GM23248 (cell line): Measurements from ENCODE around the gene S100A7A. TPM values are rescaled to one million over a fixed set of nuclear protein-coding genes. Genes with fewer than 3 reads are reported as not detected.
"Not testable (repeated sequence)": the region's sequence is repeated elsewhere in the genome, so short reads cannot be mapped to it uniquely, and the experiment has no call there.

Experiments used
- DNase-seq: peaks from one replicate; pipeline ENCODE4 v3.0.0-alpha.2; 2015
- H2AFZ ChIP-seq: fragments of 200-600 bp; sonication (generic); 2 replicates; pipeline ENCODE4 v1.6.1; 2016; ENCODE audit warnings: antibody characterized with exemption
- H3F3A ChIP-seq: fragments of 200-600 bp; sonication (generic); 2 replicates; pipeline ENCODE4 v1.6.1; 2016; ENCODE audit warnings: mild to moderate bottlenecking, antibody characterized with exemption, mixed run types; ENCODE audit not compliant: insufficient read depth
- H3K27ac ChIP-seq: fragments of 200-600 bp; sonication (generic); 2 replicates; pipeline ENCODE4 v1.5.1; 2016; ENCODE audit warnings: mild to moderate bottlenecking
- H3K27me3 ChIP-seq: fragments of 200-600 bp; sonication (generic); replicated peaks from 2 replicates; pipeline ENCODE4 v1.6.1; 2016; ENCODE audit warnings: mild to moderate bottlenecking; ENCODE audit not compliant: insufficient read depth
- H3K36me3 ChIP-seq: fragments of 200-600 bp; sonication (generic); 2 replicates; pipeline ENCODE4 v1.6.1; 2016; ENCODE audit warnings: low read depth, mild to moderate bottlenecking
- H3K4me1 ChIP-seq: fragments of 200-600 bp; sonication (generic); 2 replicates; pipeline ENCODE4 v1.6.1; 2016; ENCODE audit warnings: mild to moderate bottlenecking; ENCODE audit not compliant: insufficient read depth
- H3K4me2 ChIP-seq: fragments of 200-600 bp; sonication (generic); one replicate; pipeline ENCODE4 v1.6.1; 2016; ENCODE audit warnings: mild to moderate bottlenecking; ENCODE audit not compliant: unreplicated experiment
- H3K4me3 ChIP-seq: fragments of 200-600 bp; sonication (generic); 2 replicates; pipeline ENCODE4 v1.5.1; 2016; ENCODE audit warnings: mild to moderate bottlenecking
- H3K79me2 ChIP-seq: fragments of 200-600 bp; sonication (generic); 2 replicates; pipeline ENCODE4 v1.6.1; 2016; ENCODE audit warnings: mild to moderate bottlenecking; ENCODE audit not compliant: insufficient read depth
- H3K9ac ChIP-seq: fragments of 200-600 bp; sonication (generic); 2 replicates; pipeline ENCODE4 v1.6.1; 2016; ENCODE audit warnings: mild to moderate bottlenecking
- H3K9me2 ChIP-seq: fragments of 200-600 bp; sonication (generic); 2 replicates; pipeline ENCODE4 v1.6.1; 2016; ENCODE audit warnings: mixed run types, mild to moderate bottlenecking, moderate library complexity; ENCODE audit not compliant: insufficient read depth
- H3K9me3 ChIP-seq: fragments of 200-600 bp; sonication (generic); one replicate; pipeline ENCODE4 v1.6.1; 2017; ENCODE audit warnings: low read depth
- H4K20me1 ChIP-seq: fragments of 200-600 bp; sonication (generic); 2 replicates; pipeline ENCODE4 v1.6.0; 2016; ENCODE audit not compliant: insufficient read depth
- EZH2 ChIP-seq: fragments of 200-600 bp; sonication (generic); IDR thresholded peaks from 2 replicates; pipeline ENCODE4 v1.6.1; 2018; ENCODE audit warnings: antibody characterized with exemption, mild to moderate bottlenecking; ENCODE audit not compliant: insufficient read depth, poor library complexity, severe bottlenecking
- EZH2phosphoT487 ChIP-seq: fragments of 200-600 bp; sonication (generic); IDR thresholded peaks from 2 replicates; pipeline ENCODE4 v1.6.1; 2018; ENCODE audit warnings: antibody characterized with exemption, moderate library complexity, mild to moderate bottlenecking, low read depth; ENCODE audit not compliant: insufficient read depth
- WGBS, 2 experiments: methylation state at CpG; one replicate each; pipeline ENCODE4 v1.1.6; 2015 to 2017; ENCODE audit warnings: low lambda C conversion rate in 2 of 2, low coverage in 1 of 2; ENCODE audit errors: missing lambda C conversion rate in 2 of 2; 5-methylcytosine and 5-hydroxymethylcytosine counted together
- in situ Hi-C: fragments of 300-500 bp; cut with MboI; formaldehyde crosslinking; loops from 2 replicates; pipeline ENCODE4 v1.15.0; 2020
- polyA plus RNA-seq: library from polyadenylated mRNA; unstranded; fragments of >200 nt; fragmentation: Nextera tagmentation; extraction: Ambion mirVana; gene quantifications from 2 replicates; pipeline ENCODE4 v1.2.1, GENCODE V29; 2016
- total RNA-seq: library from RNA; depleted of rRNA; stranded (reverse); fragments of >200 nt; shearing (Covaris generic); gene quantifications from 2 replicates; pipeline ENCODE4 v1.2.3, GENCODE V29; 2014

S100A7A gene
- total and polyA plus RNA-seq, 2 experiments from 2014 or later, result not detected

DNA sequence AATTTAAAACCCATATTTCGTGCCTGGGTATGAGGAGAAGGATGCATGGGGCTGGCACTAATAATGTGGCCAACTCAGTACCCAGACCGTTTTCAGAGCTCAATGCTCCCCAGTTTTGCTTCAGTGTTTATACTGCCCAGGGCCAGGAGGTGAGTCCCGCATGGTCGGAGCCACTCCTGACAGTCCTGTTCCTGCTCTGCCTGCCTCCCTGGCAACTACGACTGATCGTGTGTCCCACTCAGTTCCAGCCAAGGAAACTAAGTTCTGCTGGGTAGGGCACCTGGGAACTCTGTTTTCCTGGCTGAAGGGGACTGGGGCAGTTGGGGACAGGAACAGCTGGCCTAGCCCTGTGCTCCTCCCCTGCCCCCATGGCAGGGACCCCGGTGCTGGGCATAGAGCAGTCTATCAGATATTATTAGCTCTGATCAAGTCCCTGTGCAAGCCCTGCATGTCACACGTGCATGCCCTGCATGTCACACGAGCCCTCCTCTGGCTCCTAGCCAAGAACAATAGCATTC is 25.0 kb downstream of the S100A7A start:
- H3K27ac ChIP-seq, result no peak overlapping the region
- no peaks in the 10 kb centered on the region for H4K20me1 ChIP-seq
- 52 to 54% methylated on average over 9 of the region's 9 CpGs for WGBS, 2 experiments
- H3F3A ChIP-seq, result no peaks in the 10 kb centered on the region
- TF ChIP-seq EZH2 (no peak), EZH2phosphoT487 (no peak)
- no peaks in the 10 kb centered on the region for H3K9me3 ChIP-seq
- H3K4me3 ChIP-seq, result no peak overlapping the region
- H2AFZ ChIP-seq, result no peak overlapping the region
- H3K9me2 ChIP-seq, result no peaks in the 10 kb centered on the region
- H3K79me2 ChIP-seq, result no peaks in the 10 kb centered on the region
- H3K9ac ChIP-seq, result no peak overlapping the region
- H3K4me1 ChIP-seq, result no peaks in the 10 kb centered on the region
- no peak overlapping the region for H3K4me2 ChIP-seq
- H3K27me3 ChIP-seq, result no peaks in the 10 kb centered on the region
- in situ Hi-C loops, result no loop called here
- no peak for DNase-seq
- no peaks in the 10 kb centered on the region for H3K36me3 ChIP-seq

DNA sequence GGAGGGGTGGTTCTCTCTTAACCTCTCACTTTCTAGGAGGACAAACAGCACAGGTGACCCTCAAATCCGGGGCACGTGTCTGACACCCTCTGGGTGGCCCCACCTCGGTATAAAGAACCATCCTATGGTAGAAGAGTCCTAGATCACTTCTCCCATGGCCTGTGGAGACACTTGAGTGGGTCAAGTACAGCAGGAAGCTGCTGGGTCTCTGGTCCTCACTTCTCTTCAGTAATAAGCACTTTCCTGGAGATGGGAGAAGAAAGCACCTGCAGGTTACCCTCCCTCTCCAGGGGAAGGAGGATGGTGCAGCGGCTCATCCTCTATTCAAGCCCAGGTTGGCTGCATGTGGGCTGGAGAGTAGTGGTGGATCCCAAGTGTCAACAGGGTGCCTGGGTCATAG is 27.2 kb downstream of the S100A7A start:
- WGBS, 2 experiments, result 17 to 30% methylated on average over 4 of the region's 4 CpGs
- Histone ChIP-seq H3K9me3 (no peaks in the 10 kb centered on the region), H3K4me2 (no peak overlapping the region), H3K4me1 (peaks cover 19% of the 10 kb centered on the region), H2AFZ (no peak overlapping the region), H3K79me2 (no peaks in the 10 kb centered on the region), H3K4me3 (no peak overlapping the region), H3K9me2 (no peaks in the 10 kb centered on the region), H3K27me3 (no peaks in the 10 kb centered on the region), H3K9ac (no peak overlapping the region), H3K36me3 (no peaks in the 10 kb centered on the region), H3K27ac (no peak overlapping the region), H3F3A (peaks cover 15% of the 10 kb centered on the region), H4K20me1 (no peaks in the 10 kb centered on the region)
- in situ Hi-C loops, result no loop called here
- no peak for DNase-seq
- TF ChIP-seq EZH2phosphoT487 (no peak), EZH2 (no peak)

DNA sequence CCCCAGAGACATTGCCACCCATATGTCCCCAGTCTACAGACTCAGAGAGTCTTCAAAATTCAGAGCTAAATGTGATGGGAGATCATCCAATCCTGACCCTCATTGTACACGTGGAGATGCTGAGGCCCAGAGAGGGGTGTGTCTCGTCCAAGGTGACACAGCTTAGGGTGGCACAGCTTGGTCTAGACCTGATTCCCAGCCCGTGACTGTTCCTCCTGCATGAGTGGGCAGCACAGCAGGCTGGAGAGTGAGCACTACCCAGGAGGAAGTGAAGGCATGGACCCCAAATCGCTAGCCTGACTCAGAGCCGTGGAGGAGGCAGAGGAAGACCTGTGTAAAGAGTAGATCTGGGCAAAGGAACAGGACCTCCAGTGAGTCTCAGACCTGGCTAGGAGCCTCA is 27.8 kb downstream of the S100A7A start:
- Histone ChIP-seq H3K4me3 (no peak overlapping the region), H3K9me2 (no peaks in the 10 kb centered on the region), H3K79me2 (no peaks in the 10 kb centered on the region), H3F3A (peaks cover 19% of the 10 kb centered on the region), H3K4me1 (peaks cover 25% of the 10 kb centered on the region), H3K4me2 (no peak overlapping the region), H3K27ac (no peak overlapping the region), H3K27me3 (no peaks in the 10 kb centered on the region), H3K9ac (no peak overlapping the region), H3K9me3 (no peaks in the 10 kb centered on the region), H2AFZ (no peak overlapping the region), H3K36me3 (no peaks in the 10 kb centered on the region), H4K20me1 (no peaks in the 10 kb centered on the region)
- 48 to 49% methylated on average over 5 of the region's 5 CpGs for WGBS, 2 experiments
- in situ Hi-C loops, result no loop called here
- no peak for DNase-seq
- no peak for TF ChIP-seq EZH2phosphoT487
- no peak for TF ChIP-seq EZH2

DNA sequence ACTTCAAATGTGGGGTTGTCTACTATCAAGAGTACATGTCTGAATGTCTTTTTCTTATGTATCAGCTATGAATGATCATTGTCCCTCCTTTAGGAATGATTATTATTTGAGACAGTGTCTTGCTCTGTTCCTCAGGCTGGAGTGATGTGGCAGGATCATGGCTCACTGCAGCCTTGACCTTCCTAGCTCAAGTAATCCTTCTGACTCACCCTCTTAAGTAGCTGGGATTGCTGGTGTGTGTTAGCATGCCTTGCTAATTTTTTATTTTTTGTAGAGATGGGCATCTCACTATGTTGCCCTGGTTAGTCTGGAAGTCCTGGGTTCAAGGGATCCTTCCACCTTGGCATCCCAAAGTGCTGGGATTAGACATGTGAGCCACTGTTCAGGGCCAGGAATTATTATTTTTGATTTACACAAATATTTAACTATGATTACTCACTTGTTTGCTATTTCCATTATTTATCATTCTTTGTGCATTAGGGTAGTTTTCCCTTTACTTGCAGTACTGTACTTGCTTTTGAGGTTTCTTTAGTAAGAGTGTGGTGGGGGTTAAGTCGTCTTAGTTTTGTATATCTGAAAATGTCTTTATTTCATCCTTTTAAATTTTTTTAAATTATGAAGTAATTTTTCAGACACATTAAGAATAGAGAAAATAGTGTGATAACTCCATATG is 31.3 kb downstream of the S100A7A start:
- peak overlapping the region; percentile 62 for H3K27ac ChIP-seq

DNA sequence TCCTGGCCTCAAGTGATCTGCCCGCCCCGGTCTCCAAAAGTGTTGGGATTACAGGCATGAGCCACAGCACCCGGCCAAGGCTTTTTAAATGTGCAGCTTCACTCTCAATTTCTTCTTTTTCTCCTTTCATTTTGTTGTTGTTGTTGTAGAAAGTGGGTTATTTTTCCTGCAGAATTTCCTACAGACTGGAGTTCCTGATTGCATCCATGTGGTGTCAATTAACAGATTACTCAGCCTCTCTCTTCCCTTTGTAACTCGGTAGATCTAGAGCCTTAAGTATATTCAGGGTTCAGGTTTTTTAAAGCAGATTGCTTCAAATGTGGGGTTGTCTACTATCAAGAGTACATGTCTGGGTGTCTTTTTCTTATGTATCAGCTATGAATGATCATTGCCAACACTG is 32.5 kb downstream of the S100A7A start:
- Histone ChIP-seq H3F3A (peaks cover 19% of the 10 kb centered on the region), H3K4me1 (peaks cover 25% of the 10 kb centered on the region)
- H3K27me3 ChIP-seq, H3K4me2 ChIP-seq, in situ Hi-C loops, H4K20me1 ChIP-seq, H3K9me3 ChIP-seq, H2AFZ ChIP-seq, H3K79me2 ChIP-seq, H3K9me2 ChIP-seq, H3K9ac ChIP-seq, H3K4me3 ChIP-seq, H3K36me3 ChIP-seq, H3K27ac ChIP-seq: not testable (repeated sequence)
- DNase-seq, result peak; percentile 31
- WGBS, 2 experiments, result 66 to 72% methylated on average over 4 of the region's 4 CpGs

More for the DNA sequence above, 31.3 kb downstream of the S100A7A start:
- Histone ChIP-seq H4K20me1 (no peaks in the 10 kb centered on the region), H3K36me3 (no peaks in the 10 kb centered on the region), H3K9me3 (no peaks in the 10 kb centered on the region), H3K4me1 (peaks cover 25% of the 10 kb centered on the region), H3K79me2 (no peaks in the 10 kb centered on the region), H3K27me3 (no peaks in the 10 kb centered on the region), H3K9me2 (no peaks in the 10 kb centered on the region), H3K9ac (no peak overlapping the region), H3F3A (peaks cover 19% of the 10 kb centered on the region), H3K4me2 (peak overlapping the region; percentile 35), H2AFZ (no peak overlapping the region), H3K4me3 (no peak overlapping the region)
- in situ Hi-C loops, result no loop called here
- TF ChIP-seq EZH2 (no peak), EZH2phosphoT487 (no peak)
- 9 to 10% methylated on average over 1 of the region's 1 CpG for WGBS, 2 experiments
- DNase-seq, result peak; percentile 91
